Uterus (tissue), 4 donors: ENCODE results near the gene LMOD2. TPM values are rescaled to one million over a fixed set of nuclear protein-coding genes. Genes with fewer than 3 reads are reported as not detected.
"Not testable (repeated sequence)": the region's sequence is repeated elsewhere in the genome, so short reads cannot be mapped to it uniquely, and the experiment has no call there.

Experiments used
- DNase-seq, 2 donors: peaks; one replicate each; pipeline ENCODE4 v3.0.0-alpha.2; 2019 to 2020
- H3K27ac ChIP-seq, 2 donors: fragments of 200-600 bp; sonication (generic); 1 replicate in 1 of 2; 2 replicates in 1 of 2; pipeline ENCODE4 v1.5.1; 2016 to 2018
- H3K27me3 ChIP-seq, 2 donors: fragments of 200-600 bp; sonication (generic); one replicate each; pipeline ENCODE4 v1.5.1; 2018 to 2019; ENCODE audit warnings: control low read depth in 1 of 2
- H3K36me3 ChIP-seq, 2 donors: fragments of 200-600 bp; sonication (generic); one replicate each; pipeline ENCODE4 v1.5.1; 2019; ENCODE audit warnings: control low read depth in 1 of 2
- H3K4me1 ChIP-seq, 2 donors: fragments of 200-600 bp; sonication (generic); one replicate each; pipeline ENCODE4 v1.5.1; 2018 to 2019; ENCODE audit warnings: control low read depth in 1 of 2
- H3K4me3 ChIP-seq, 2 donors: fragments of 200-600 bp; sonication (generic); 1 replicate in 1 of 2; 2 replicates in 1 of 2; pipeline ENCODE4 v1.5.1; 2018 to 2019; ENCODE audit warnings: mild to moderate bottlenecking in 1 of 2
- H3K9me3 ChIP-seq, 2 donors: fragments of 200-600 bp; sonication (generic); one replicate each; pipeline ENCODE4 v1.5.1; 2019; ENCODE audit warnings: control low read depth in 1 of 2
- POLR2A ChIP-seq, 2 donors: fragments of 450-650 bp; IDR thresholded peaks; one replicate each; pipeline ENCODE4 v1.6.1; 2016; ENCODE audit warnings: antibody characterized with exemption in 2 of 2, mild to moderate bottlenecking in 1 of 2, moderate library complexity in 1 of 2
- intact Hi-C: fragments of 100-400 bp; cut with DNase I; formaldehyde crosslinking; loops from one replicate; pipeline ENCODE4 v1.15.1; 2023; ENCODE audit warnings: low total_unique reads
- total RNA-seq, 4 donors: library from RNA; depleted of rRNA in 3 of 4; stranded (reverse); fragments of >200 nt in 3 of 4; gene quantifications; one replicate each; pipeline versions ENCODE4 v1.1.0 to v1.2.4, GENCODE V29; 2014 to 2023
- TF ChIP-seq, protein P1 (sequence below), 4 experiments: fragments of 200-600 bp in 2 of 4; fragments of 450-650 bp in 2 of 4; sonication (generic) in 2 of 4; IDR thresholded peaks; one replicate each; pipeline ENCODE4 v1.5.1; 2016 to 2019; ENCODE audit warnings: antibody characterized with exemption in 4 of 4, mild to moderate bottlenecking in 2 of 4, moderate library complexity in 1 of 4
- donor health status: DM: yes; HTN: yes; CAD: no.

LMOD2 gene
- total RNA-seq, 4 donors from 2014 or later, result 0.52 TPM; not detected in 3

GRCh38 chr7:123632808-123633207 is 22.9 kb upstream of the LMOD2 start:
- TF ChIP-seq, protein P1, sequence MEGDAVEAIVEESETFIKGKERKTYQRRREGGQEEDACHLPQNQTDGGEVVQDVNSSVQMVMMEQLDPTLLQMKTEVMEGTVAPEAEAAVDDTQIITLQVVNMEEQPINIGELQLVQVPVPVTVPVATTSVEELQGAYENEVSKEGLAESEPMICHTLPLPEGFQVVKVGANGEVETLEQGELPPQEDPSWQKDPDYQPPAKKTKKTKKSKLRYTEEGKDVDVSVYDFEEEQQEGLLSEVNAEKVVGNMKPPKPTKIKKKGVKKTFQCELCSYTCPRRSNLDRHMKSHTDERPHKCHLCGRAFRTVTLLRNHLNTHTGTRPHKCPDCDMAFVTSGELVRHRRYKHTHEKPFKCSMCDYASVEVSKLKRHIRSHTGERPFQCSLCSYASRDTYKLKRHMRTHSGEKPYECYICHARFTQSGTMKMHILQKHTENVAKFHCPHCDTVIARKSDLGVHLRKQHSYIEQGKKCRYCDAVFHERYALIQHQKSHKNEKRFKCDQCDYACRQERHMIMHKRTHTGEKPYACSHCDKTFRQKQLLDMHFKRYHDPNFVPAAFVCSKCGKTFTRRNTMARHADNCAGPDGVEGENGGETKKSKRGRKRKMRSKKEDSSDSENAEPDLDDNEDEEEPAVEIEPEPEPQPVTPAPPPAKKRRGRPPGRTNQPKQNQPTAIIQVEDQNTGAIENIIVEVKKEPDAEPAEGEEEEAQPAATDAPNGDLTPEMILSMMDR (IDR thresholded peaks at IDR 0.05), result no peak
- no peak for TF ChIP-seq POLR2A (IDR thresholded peaks at IDR 0.05)
- intact Hi-C loops, result no loop called here
- H3K27ac ChIP-seq, result no peak overlapping the region
- H3K9me3 ChIP-seq, result no peaks in the 10 kb centered on the region
- H3K4me3 ChIP-seq, result no peak overlapping the region
- H3K36me3 ChIP-seq, result no peaks in the 10 kb centered on the region
- H3K4me1 ChIP-seq, result no peaks in the 10 kb centered on the region
- DNase-seq, result no peak
- H3K27me3 ChIP-seq, result no peaks in the 10 kb centered on the region

DNA sequence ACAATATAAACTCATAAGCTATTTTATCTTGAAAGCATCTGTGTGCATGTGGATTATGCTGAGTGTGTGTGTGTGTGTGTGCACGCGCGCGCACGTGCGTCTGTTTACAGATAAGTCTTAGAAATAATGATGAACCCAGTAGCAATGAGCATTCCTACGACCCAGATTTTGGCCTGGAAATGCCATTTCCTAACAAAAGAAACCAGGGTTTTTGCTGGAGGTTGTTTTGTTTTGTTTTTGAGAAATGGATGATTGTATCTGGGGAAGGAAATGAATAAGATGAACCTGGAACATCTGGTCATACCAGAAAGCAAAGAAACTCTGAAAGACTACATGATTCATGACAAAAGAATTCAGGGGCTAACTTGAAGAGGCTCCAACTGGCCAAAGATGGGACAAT is 22.1 kb upstream of the LMOD2 start:
- Histone ChIP-seq H3K4me3 (no peak overlapping the region), H3K36me3 (no peaks in the 10 kb centered on the region), H3K27ac (no peak overlapping the region), H3K9me3 (no peaks in the 10 kb centered on the region), H3K4me1 (no peaks in the 10 kb centered on the region), H3K27me3 (no peaks in the 10 kb centered on the region)
- intact Hi-C loops, result no loop called here
- TF ChIP-seq, protein P1 (IDR thresholded peaks at IDR 0.05), result no peak
- TF ChIP-seq POLR2A (IDR thresholded peaks at IDR 0.05), result no peak
- no peak for DNase-seq

- H3K27ac ChIP-seq, H3K27me3 ChIP-seq, H3K36me3 ChIP-seq, DNase-seq, H3K4me3 ChIP-seq, H3K4me1 ChIP-seq, H3K9me3 ChIP-seq, intact Hi-C loops: not testable (repeated sequence)
These were observed 21.6 kb upstream of the LMOD2 start for GRCh38 chr7:123634011-123634573.

- no peak for TF ChIP-seq POLR2A (IDR thresholded peaks at IDR 0.05)
- TF ChIP-seq, protein P1 (IDR thresholded peaks at IDR 0.05), result peak in 3 of 4 experiments; percentile 25 to 50 (median 47)
- no peak for DNase-seq
- Histone ChIP-seq H3K27ac (no peak overlapping the region), H3K4me1 (no peaks in the 10 kb centered on the region), H3K4me3 (no peak overlapping the region), H3K9me3 (no peaks in the 10 kb centered on the region), H3K36me3 (no peaks in the 10 kb centered on the region), H3K27me3 (no peaks in the 10 kb centered on the region)
- intact Hi-C loops, result no loop called here
These were observed 19.9 kb upstream of the LMOD2 start for GRCh38 chr7:123635551-123636359.

- no peaks in the 10 kb centered on the region for H3K27me3 ChIP-seq
- TF ChIP-seq POLR2A (IDR thresholded peaks at IDR 0.05), result no peak
- TF ChIP-seq, protein P1 (IDR thresholded peaks at IDR 0.05), result no peak
These were observed 18.5 kb upstream of the LMOD2 start for GRCh38 chr7:123637203-123637602.

More at GRCh38 chr7:123637203-123637602, 18.5 kb upstream of the LMOD2 start:
- Histone ChIP-seq H3K36me3 (no peaks in the 10 kb centered on the region), H3K9me3 (no peaks in the 10 kb centered on the region), H3K27ac (no peak overlapping the region), H3K4me3 (no peak overlapping the region), H3K4me1 (no peaks in the 10 kb centered on the region)
- intact Hi-C loops, result no loop called here
- no peak for DNase-seq
